H1 (cell line): Measurements from ENCODE around the gene OR6M1. TPM values are rescaled to one million over a fixed set of nuclear protein-coding genes. Genes with fewer than 3 reads are reported as not detected.

ENCODE experiments used
- CTCF ChIA-PET: fragments of 300-600 bp; sonication (Branson Sonifier 250); formaldehyde crosslinking; loops from one replicate; lab custom pipeline; 2021; ENCODE audit not compliant: partially characterized antibody; lab: Charles Lee
- POLR2A ChIA-PET: fragments of 300-600 bp; sonication (Branson Sonifier 250); formaldehyde crosslinking; loops from one replicate; lab custom pipeline; 2021; ENCODE audit warnings: inconsistent platforms; ENCODE audit not compliant: partially characterized antibody; lab: Charles Lee
- DNase-seq, 2 experiments: peaks; one replicate each; pipeline versions ENCODE4 v3.0.0 to v3.0.0-alpha.2; 2010 to 2022; ENCODE audit warnings: low spot score in 2 of 2, low read depth in 1 of 2, mixed read lengths in 1 of 2
- FAIRE-seq: peaks from 2 replicates; lab custom pipeline; 2011; peaks lifted over from hg19 to GRCh38; lab: Jason Lieb, UNC
- H2AFZ ChIP-seq: 2 replicates; pipeline ENCODE4 v1.8.1; 2012; ENCODE audit warnings: low read length, inconsistent platforms
- H2AK5ac ChIP-seq: 2 replicates; pipeline ENCODE4 v1.6.1; 2013; ENCODE audit warnings: low read depth, low read length
- H2BK120ac ChIP-seq: replicated peaks from 2 replicates; pipeline ENCODE3; 2013; ENCODE audit warnings: low read depth, low read length, inconsistent platforms
- H2BK12ac ChIP-seq: 2 replicates; pipeline ENCODE4 v1.6.1; 2013; ENCODE audit warnings: low read depth, low read length
- H2BK15ac ChIP-seq: 2 replicates; pipeline ENCODE4 v1.6.1; 2013; ENCODE audit warnings: low read length
- H2BK20ac ChIP-seq: 2 replicates; pipeline ENCODE4 v1.6.1; 2013; ENCODE audit warnings: low read length
- H2BK5ac ChIP-seq: 2 replicates; pipeline ENCODE4 v1.6.1; 2013; ENCODE audit warnings: low read depth, low read length
- H3K14ac ChIP-seq: 2 replicates; pipeline ENCODE4 v1.6.1; 2013; ENCODE audit warnings: inconsistent platforms; ENCODE audit not compliant: insufficient read length
- H3K18ac ChIP-seq: 2 replicates; pipeline ENCODE4 v1.6.1; 2013; ENCODE audit warnings: low read length; ENCODE audit errors: extremely low read depth
- H3K23ac ChIP-seq: 2 replicates; pipeline ENCODE4 v1.6.1; 2013; ENCODE audit warnings: inconsistent platforms; ENCODE audit not compliant: insufficient read length
- H3K23me2 ChIP-seq: 2 replicates; pipeline ENCODE4 v1.6.1; 2013; ENCODE audit warnings: low read depth, low read length
- H3K27ac ChIP-seq: 2 replicates; pipeline ENCODE4 v1.6.1; 2011; ENCODE audit warnings: low read depth, low read length, inconsistent platforms
- H3K27me3 ChIP-seq, 4 experiments: replicated peaks in 1 of 4; 1 replicate in 1 of 4; 2 replicates in 3 of 4; pipeline versions ENCODE4 v1.6.1 to v1.8.1; 2011 to 2013; ENCODE audit warnings: low read length in 3 of 4, mild to moderate bottlenecking in 3 of 4, inconsistent platforms in 2 of 4, mixed read lengths in 2 of 4, moderate library complexity in 1 of 4; ENCODE audit not compliant: control insufficient read depth in 3 of 4, insufficient read depth in 3 of 4; ENCODE audit errors: extremely low read depth in 1 of 4
- H3K36me3 ChIP-seq, 4 experiments: 2 replicates each; pipeline versions ENCODE4 v1.6.1 to v1.8.1; 2011 to 2013; ENCODE audit warnings: mild to moderate bottlenecking in 4 of 4, low read length in 3 of 4, moderate library complexity in 2 of 4, control low read depth in 1 of 4, inconsistent platforms in 1 of 4; ENCODE audit not compliant: insufficient read depth in 4 of 4, control insufficient read depth in 2 of 4
- H3K4ac ChIP-seq: replicated peaks from 2 replicates; pipeline ENCODE3; 2013; ENCODE audit warnings: low read length, low read depth, mixed read lengths, inconsistent platforms; ENCODE audit not compliant: insufficient read length
- H3K4me1 ChIP-seq, 4 experiments: replicated peaks in 1 of 4; 1 replicate in 1 of 4; 2 replicates in 3 of 4; pipeline versions ENCODE4 v1.6.1 to v1.8.1; 2011 to 2013; ENCODE audit warnings: low read length in 3 of 4, inconsistent platforms in 2 of 4, mixed read lengths in 1 of 4; ENCODE audit not compliant: insufficient read depth in 4 of 4, control insufficient read depth in 3 of 4
- H3K4me2 ChIP-seq, 2 experiments: 2 replicates each; pipeline versions ENCODE4 v1.6.1 to v1.8.1; 2011 to 2013; ENCODE audit warnings: low read depth in 2 of 2, low read length in 2 of 2, control low read depth in 1 of 2, inconsistent platforms in 1 of 2, mild to moderate bottlenecking in 1 of 2; ENCODE audit not compliant: insufficient read depth in 1 of 2
- H3K4me3 ChIP-seq, 4 experiments: fragments of 200-600, 300-600 bp in 1 of 4; sonication (generic), shearing (Covaris generic), sonication (Bioruptor Twin) in 1 of 4; 2 replicates each; pipeline versions ENCODE4 v1.5.1 to v1.8.1; 2011 to 2016; ENCODE audit warnings: low read length in 4 of 4, low read depth in 3 of 4, control low read depth in 2 of 4, inconsistent platforms in 2 of 4, mild to moderate bottlenecking in 2 of 4, mixed read lengths in 1 of 4, moderate library complexity in 1 of 4; ENCODE audit not compliant: insufficient read depth in 2 of 4; ENCODE audit errors: extremely low read depth in 1 of 4
- H3K56ac ChIP-seq: replicated peaks from 2 replicates; pipeline ENCODE3; 2013; ENCODE audit warnings: low read depth, mild to moderate bottlenecking, mixed read lengths, low read length, inconsistent platforms; ENCODE audit not compliant: insufficient read length
- H3K79me1 ChIP-seq: 2 replicates; pipeline ENCODE4 v1.6.1; 2013; ENCODE audit warnings: low read depth, low read length, control low read depth
- H3K79me2 ChIP-seq, 2 experiments: 2 replicates each; pipeline versions ENCODE4 v1.6.1 to v1.8.1; 2012 to 2013; ENCODE audit warnings: low read length in 2 of 2, mild to moderate bottlenecking in 2 of 2, inconsistent platforms in 1 of 2; ENCODE audit not compliant: insufficient read depth in 2 of 2, control insufficient read depth in 1 of 2
- H3K9ac ChIP-seq, 4 experiments: replicated peaks in 1 of 4; 1 replicate in 1 of 4; 2 replicates in 3 of 4; pipeline versions ENCODE4 v1.6.1 to v1.8.1; 2011 to 2013; ENCODE audit warnings: low read depth in 3 of 4, low read length in 3 of 4, control low read depth in 2 of 4, mild to moderate bottlenecking in 2 of 4, moderate library complexity in 2 of 4, inconsistent platforms in 1 of 4; ENCODE audit errors: extremely low read depth in 1 of 4
- H3K9me3 ChIP-seq, 2 experiments: 2 replicates each; pipeline versions ENCODE4 v1.6.1 to v1.8.1; 2012 to 2013; ENCODE audit warnings: mild to moderate bottlenecking in 2 of 2, moderate library complexity in 2 of 2, control low read depth in 1 of 2, inconsistent platforms in 1 of 2, low read depth in 1 of 2, low read length in 1 of 2, mixed read lengths in 1 of 2; ENCODE audit not compliant: insufficient read depth in 2 of 2
- H4K20me1 ChIP-seq, 2 experiments: replicated peaks in 1 of 2; 2 replicates each; pipeline versions ENCODE3 to v1.8.1; 2011 to 2013; ENCODE audit warnings: inconsistent platforms in 2 of 2, low read length in 2 of 2, mild to moderate bottlenecking in 1 of 2; ENCODE audit not compliant: insufficient read depth in 2 of 2, control insufficient read depth in 1 of 2
- H4K5ac ChIP-seq: 2 replicates; pipeline ENCODE4 v1.6.1; 2013; ENCODE audit warnings: low read length, low read depth, mixed read lengths, inconsistent platforms; ENCODE audit not compliant: insufficient read length
- H4K8ac ChIP-seq: 2 replicates; pipeline ENCODE4 v1.8.0; 2013; ENCODE audit warnings: mild to moderate bottlenecking, moderate library complexity, low read length, inconsistent platforms; ENCODE audit not compliant: insufficient read depth; ENCODE audit errors: extremely low read depth
- H4K91ac ChIP-seq: replicated peaks from 2 replicates; pipeline ENCODE3; 2013; ENCODE audit warnings: low read length, mixed read lengths, inconsistent platforms; ENCODE audit not compliant: insufficient read length
- CBX5 ChIP-seq: fragments of 300-800, 300-1000 bp; sonication (generic); IDR thresholded peaks from 2 replicates; pipeline ENCODE4 v1.7.1; 2016; ENCODE audit warnings: antibody characterized with exemption, low read length, low read depth
- WGBS, 2 experiments: shearing (Covaris generic) in 1 of 2; methylation state at CpG; one replicate each; pipeline versions ENCODE4 v1.1.6 to v1.1.7; 2013 to 2015; ENCODE audit warnings: low lambda C conversion rate in 2 of 2, mixed read lengths in 2 of 2, inconsistent platforms in 1 of 2, low coverage in 1 of 2, missing lambda C conversion rate in 1 of 2; ENCODE audit not compliant: insufficient replicate concordance in 2 of 2, insufficient coverage in 1 of 2, insufficient read length in 1 of 2; ENCODE audit errors: extremely low coverage in 1 of 2, missing lambda C conversion rate in 1 of 2; 5-methylcytosine and 5-hydroxymethylcytosine counted together
- polyA plus RNA-seq, 7 experiments: library from polyadenylated mRNA; depleted of rRNA in 3 of 7; stranded (reverse) in 5 of 7; unstranded in 2 of 7; fragments of >200 nt in 5 of 7; fragments of 200-250 nt in 2 of 7; gene quantifications; 1 replicate in 5 of 7; 2 replicates in 1 of 7; 4 replicates in 1 of 7; pipeline versions ENCODE4 v1.2.1 to v1.2.3, GENCODE V29; 2011 to 2013; ENCODE audit warnings: missing spikeins in 2 of 7, mixed read lengths in 2 of 7
- total RNA-seq: library from RNA; stranded (reverse); fragmentation: NEBNext Ultra II Directional; extraction: Animal tissue kit (Norgen Biotek cat#: 25700); gene quantifications from 2 replicates; pipeline ENCODE4 v1.2.1, GENCODE V29; 2021

OR6M1 gene
- total and polyA plus RNA-seq, 2 of the 8 experiments (the other 6 are each of a cell fraction or from before 2014, with no cell fraction given): not detected

GRCh38 chr11:123760894-123761293, 45.3 kb downstream of the OR6M1 start:
- no peak overlapping the region for H4K8ac ChIP-seq
- no peaks in the 10 kb centered on the region for H4K20me1 ChIP-seq
- no peak overlapping the region for H2BK120ac ChIP-seq
- POLR2A ChIA-PET: no interaction called here
- H4K5ac ChIP-seq: no peak overlapping the region
- H3K27me3 ChIP-seq: no peaks in the 10 kb centered on the region
- no peak overlapping the region for H2BK20ac ChIP-seq
- no peak overlapping the region for H3K9ac ChIP-seq
- H4K91ac ChIP-seq: no peak overlapping the region
- no peak overlapping the region for H2BK5ac ChIP-seq
- H3K14ac ChIP-seq: no peak overlapping the region
- TF ChIP-seq CBX5: no peak
- H3K9me3 ChIP-seq: peaks cover 12 to 14% of the 10 kb centered on the region in 2 experiments
- CTCF ChIA-PET: no interaction called here
- H2BK12ac ChIP-seq: no peak overlapping the region
- no peaks in the 10 kb centered on the region for H3K79me2 ChIP-seq
- no peak overlapping the region for H3K4me2 ChIP-seq
- H3K23me2 ChIP-seq: no peaks in the 10 kb centered on the region
- no peak overlapping the region for H2AK5ac ChIP-seq
- DNase-seq: no peak
- 93% methylated on average over 1 of the region's 1 CpG; no CpG with 5 or more reads in 1 of the 2 experiments for whole genome bisulfite sequencing, 2 experiments
- H3K23ac ChIP-seq: no peak overlapping the region
- H2BK15ac ChIP-seq: no peak overlapping the region
- H3K27ac ChIP-seq: no peak overlapping the region
- H3K79me1 ChIP-seq: no peaks in the 10 kb centered on the region
- no peak overlapping the region for H2AFZ ChIP-seq
- no peak overlapping the region for H3K4ac ChIP-seq
- no peak overlapping the region for H3K4me3 ChIP-seq
- H3K18ac ChIP-seq: no peak overlapping the region
- H3K36me3 ChIP-seq: peaks cover 0 to 7% (median 3%) of the 10 kb centered on the region in 4 experiments; a peak in 2 of 8 replicates
- no peaks in the 10 kb centered on the region for H3K4me1 ChIP-seq
- no peak overlapping the region for H3K56ac ChIP-seq
- no peak for FAIRE-seq
